HUES48 (cell line): ENCODE measurements around the gene ING2.

Experiments
- H3K27ac ChIP-seq: one replicate; pipeline ENCODE4 v1.7.0; 2013; ENCODE audit warnings: low read depth, low read length, inconsistent platforms
- H3K27me3 ChIP-seq: 2 replicates; pipeline ENCODE4 v1.6.1; 2013; ENCODE audit warnings: mild to moderate bottlenecking, low read length; ENCODE audit not compliant: control insufficient read depth, insufficient read depth
- H3K36me3 ChIP-seq: 2 replicates; pipeline ENCODE4 v1.6.1; 2013; ENCODE audit warnings: low read length; ENCODE audit not compliant: control insufficient read depth, insufficient read depth
- H3K4me1 ChIP-seq: 2 replicates; pipeline ENCODE4 v1.6.1; 2013; ENCODE audit warnings: mild to moderate bottlenecking, low read length; ENCODE audit not compliant: control insufficient read depth, insufficient read depth
- H3K4me3 ChIP-seq: 2 replicates; pipeline ENCODE4 v1.5.1; 2013; ENCODE audit warnings: mild to moderate bottlenecking, low read depth, low read length
- H3K9ac ChIP-seq: 2 replicates; pipeline ENCODE4 v1.6.1; 2013; ENCODE audit warnings: mild to moderate bottlenecking, low read depth, low read length, moderate library complexity
- H3K9me3 ChIP-seq: 2 replicates; pipeline ENCODE4 v1.6.1; 2013; ENCODE audit warnings: low read length; ENCODE audit not compliant: control insufficient read depth, insufficient read depth

The ING2 gene

GRCh38 chr4:183499801-183500200, 5.1 kb upstream of the ING2 start:
- Histone ChIP-seq H3K36me3 (no peaks in the 10 kb centered on the region), H3K4me3 (no peak overlapping the region), H3K4me1 (peaks cover 22% of the 10 kb centered on the region; the same call in 1 of the 2 replicates), H3K9ac (no peak overlapping the region), H3K27ac (no peak overlapping the region), H3K27me3 (no peaks in the 10 kb centered on the region), H3K9me3 (no peaks in the 10 kb centered on the region)

GRCh38 chr4:183503497-183504063, 1.3 kb upstream of the ING2 start:
- H3K27ac ChIP-seq: peak overlapping the region; percentile 99
- H3K4me1 ChIP-seq: peaks cover 11% of the 10 kb centered on the region; the same call in 1 of the 2 replicates
- no peaks in the 10 kb centered on the region for H3K9me3 ChIP-seq
- H3K9ac ChIP-seq: peak overlapping the region; percentile 91
- peak overlapping the region; percentile 96 for H3K4me3 ChIP-seq
- H3K27me3 ChIP-seq: no peaks in the 10 kb centered on the region
- H3K36me3 ChIP-seq: no peaks in the 10 kb centered on the region

- peaks cover 11% of the 10 kb centered on the region; the same call in 1 of the 2 replicates for H3K4me1 ChIP-seq
- no peaks in the 10 kb centered on the region for H3K36me3 ChIP-seq
- H3K27ac ChIP-seq: peak overlapping the region; percentile 99
- H3K9me3 ChIP-seq: no peaks in the 10 kb centered on the region
- peak overlapping the region; percentile 91 for H3K9ac ChIP-seq
- peak overlapping the region; percentile 96 for H3K4me3 ChIP-seq
- no peaks in the 10 kb centered on the region for H3K27me3 ChIP-seq
Measured at GRCh38 chr4:183504064-183504929, 561 bp upstream of the ING2 start.

- H3K4me3 ChIP-seq: peak overlapping the region; percentile 96
- H3K36me3 ChIP-seq: peaks cover 9% of the 10 kb centered on the region
- H3K9me3 ChIP-seq: no peaks in the 10 kb centered on the region
- H3K27me3 ChIP-seq: no peaks in the 10 kb centered on the region
- H3K4me1 ChIP-seq: peaks cover 11% of the 10 kb centered on the region; the same call in 1 of the 2 replicates
- H3K9ac ChIP-seq: peak overlapping the region; percentile 79
- peak overlapping the region; percentile 99 for H3K27ac ChIP-seq
Measured at GRCh38 chr4:183505611-183506388, 942 bp downstream of the ING2 start.

GRCh38 chr4:183506389-183506735, 1.5 kb downstream of the ING2 start:
- H3K27ac ChIP-seq: peak overlapping the region; percentile 99
- H3K4me1 ChIP-seq: peaks cover 11% of the 10 kb centered on the region; the same call in 1 of the 2 replicates
- no peaks in the 10 kb centered on the region for H3K27me3 ChIP-seq
- no peaks in the 10 kb centered on the region for H3K9me3 ChIP-seq
- H3K4me3 ChIP-seq: peak overlapping the region; percentile 96
- H3K9ac ChIP-seq: peak overlapping the region; percentile 31; the same call in 1 of the 2 replicates
- H3K36me3 ChIP-seq: peaks cover 15% of the 10 kb centered on the region

- Histone ChIP-seq H3K9me3 (no peaks in the 10 kb centered on the region), H3K4me3 (no peak overlapping the region), H3K4me1 (peaks cover 10% of the 10 kb centered on the region; the same call in 1 of the 2 replicates), H3K27ac (no peak overlapping the region), H3K9ac (no peak overlapping the region), H3K36me3 (peaks cover 30% of the 10 kb centered on the region), H3K27me3 (no peaks in the 10 kb centered on the region)
Measured at GRCh38 chr4:183507925-183508696, 3.3 kb downstream of the ING2 start.

- Histone ChIP-seq H3K4me3 (no peak overlapping the region), H3K9me3 (no peaks in the 10 kb centered on the region), H3K27me3 (no peaks in the 10 kb centered on the region), H3K27ac (no peak overlapping the region), H3K9ac (no peak overlapping the region), H3K36me3 (peaks cover 32% of the 10 kb centered on the region), H3K4me1 (0 out of 2 replicates have a peak, but pooled peaks cover 9% of the 10 kb centered on the region)
Measured at GRCh38 chr4:183508697-183509335, 4.0 kb downstream of the ING2 start.

- peaks cover 23% of the 10 kb centered on the region for H3K4me1 ChIP-seq
- no peak overlapping the region for H3K9ac ChIP-seq
- no peak overlapping the region for H3K4me3 ChIP-seq
Measured at GRCh38 chr4:183515411-183515810, 10.6 kb downstream of the ING2 start.

GRCh38 chr4:183517194-183517593, 12.3 kb downstream of the ING2 start:
- H3K9ac ChIP-seq: no peak overlapping the region

More at GRCh38 chr4:183515411-183515810, 10.6 kb downstream of the ING2 start:
- no peaks in the 10 kb centered on the region for H3K9me3 ChIP-seq
- H3K27me3 ChIP-seq: no peaks in the 10 kb centered on the region
- no peak overlapping the region for H3K27ac ChIP-seq
- H3K36me3 ChIP-seq: peaks cover 27% of the 10 kb centered on the region

GRCh38 chr4:183517781-183518180, 12.9 kb downstream of the ING2 start:
- Histone ChIP-seq H3K4me1 (peaks cover 18% of the 10 kb centered on the region), H3K27ac (no peak overlapping the region), H3K27me3 (no peaks in the 10 kb centered on the region), H3K9ac (no peak overlapping the region), H3K36me3 (0 out of 2 replicates have a peak, but pooled peaks cover 5% of the 10 kb centered on the region), H3K9me3 (no peaks in the 10 kb centered on the region), H3K4me3 (no peak overlapping the region)

More at GRCh38 chr4:183517194-183517593, 12.3 kb downstream of the ING2 start:
- H3K27ac ChIP-seq: no peak overlapping the region
- H3K4me3 ChIP-seq: no peak overlapping the region
- H3K27me3 ChIP-seq: no peaks in the 10 kb centered on the region
- 0 out of 2 replicates have a peak, but pooled peaks cover 9% of the 10 kb centered on the region for H3K36me3 ChIP-seq
- no peaks in the 10 kb centered on the region for H3K9me3 ChIP-seq
- H3K4me1 ChIP-seq: peaks cover 24% of the 10 kb centered on the region
